Endometrium (tissue), 2 donors: ENCODE measurements around the gene SPEM3.

ENCODE experiments used
- FAIRE-seq: peaks from 2 replicates; lab custom pipeline; 2012; peaks lifted over from hg19 to GRCh38; lab: Jason Lieb, UNC
- donor health status: control.
- donor health status: control.

SPEM3 gene

DNA sequence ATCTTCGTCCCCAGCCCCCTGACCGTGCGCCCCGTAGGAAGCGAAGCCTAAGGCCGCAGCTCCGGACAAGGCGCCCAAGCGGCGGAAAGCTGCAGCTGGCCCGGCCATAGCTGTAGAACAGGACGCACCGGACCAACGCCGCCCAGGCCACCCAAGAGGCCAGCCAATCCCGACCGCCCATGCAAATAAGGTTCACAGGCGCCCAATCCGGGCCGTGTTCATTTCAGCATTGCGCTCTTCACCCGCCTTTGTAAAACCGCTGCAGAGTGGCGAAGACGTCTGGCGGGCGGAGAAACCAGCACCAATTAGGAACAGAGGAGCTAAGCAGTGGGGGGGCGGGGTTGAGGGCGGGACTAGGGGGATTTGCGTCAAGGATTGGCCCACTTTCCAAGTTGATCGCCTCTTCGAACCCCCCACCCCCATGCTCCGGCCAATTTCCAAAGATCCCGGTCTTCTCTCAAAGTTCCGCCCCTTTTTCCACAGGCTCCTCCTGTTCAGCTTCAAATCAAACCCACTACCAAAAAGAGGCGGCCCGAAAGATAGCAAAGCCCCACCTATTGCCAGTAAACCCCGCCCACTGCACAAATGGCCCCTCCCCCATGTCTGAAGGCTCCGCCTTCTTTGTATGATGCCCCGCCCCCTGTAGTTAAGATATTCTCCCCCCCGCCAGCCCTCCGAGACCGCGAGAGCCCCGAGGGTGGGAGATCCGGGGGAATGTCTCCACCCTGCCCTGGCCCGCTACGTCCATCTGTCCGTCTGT is 24.5 kb upstream of the SPEM3 start, which contains the start of gene TMEM256:
Gene TMEM256, minus strand, starts transcription at position 121 of the 760 bp plus-strand sequence. Its CDS starts 13 bp downstream, at position 108.
- peak; percentile 98 for FAIRE-seq

GRCh38 chr17:7404737-7405349 is 23.8 kb upstream of the SPEM3 start:
- FAIRE-seq, result no peak

GRCh38 chr17:7405350-7406234 is 23.1 kb upstream of the SPEM3 start:
- FAIRE-seq, result no peak

- no peak for FAIRE-seq
These were observed 22.3 kb upstream of the SPEM3 start for GRCh38 chr17:7406235-7406825.

DNA sequence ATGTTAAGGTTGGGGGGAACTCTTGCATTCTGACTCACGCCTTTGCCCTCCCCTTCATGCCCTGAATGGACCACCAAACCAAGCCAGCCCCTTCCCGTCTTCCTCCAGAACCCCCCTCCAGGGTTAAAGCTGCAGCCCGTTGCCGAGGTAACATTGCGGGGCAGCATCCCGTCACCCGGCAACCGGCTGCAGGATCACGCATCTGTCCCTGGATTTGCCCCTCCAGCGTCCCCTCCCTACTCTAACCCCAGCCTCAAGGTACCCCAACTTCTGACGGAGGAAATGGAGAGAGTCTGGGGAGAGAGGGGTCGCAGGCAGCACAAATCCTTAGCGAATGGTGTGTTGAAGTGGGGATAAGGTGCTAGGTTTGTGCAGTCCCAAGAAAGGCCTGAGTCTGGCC is 21.6 kb upstream of the SPEM3 start:
- FAIRE-seq, result no peak

GRCh38 chr17:7407485-7408251 is 21.0 kb upstream of the SPEM3 start, which contains the start of gene NLGN2:
TSS of gene NLGN2 (plus strand) at chr17:7407845. CDS start at chr17:7408256, 411 bp downstream.
- no peak for FAIRE-seq

DNA sequence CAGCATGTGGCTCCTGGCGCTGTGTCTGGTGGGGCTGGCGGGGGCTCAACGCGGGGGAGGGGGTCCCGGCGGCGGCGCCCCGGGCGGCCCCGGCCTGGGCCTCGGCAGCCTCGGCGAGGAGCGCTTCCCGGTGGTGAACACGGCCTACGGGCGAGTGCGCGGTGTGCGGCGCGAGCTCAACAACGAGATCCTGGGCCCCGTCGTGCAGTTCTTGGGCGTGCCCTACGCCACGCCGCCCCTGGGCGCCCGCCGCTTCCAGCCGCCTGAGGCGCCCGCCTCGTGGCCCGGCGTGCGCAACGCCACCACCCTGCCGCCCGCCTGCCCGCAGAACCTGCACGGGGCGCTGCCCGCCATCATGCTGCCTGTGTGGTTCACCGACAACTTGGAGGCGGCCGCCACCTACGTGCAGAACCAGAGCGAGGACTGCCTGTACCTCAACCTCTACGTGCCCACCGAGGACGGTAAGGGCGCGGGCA is 20.4 kb upstream of the SPEM3 start:
- FAIRE-seq, result no peak

GRCh38 chr17:7408863-7409262 is 19.8 kb upstream of the SPEM3 start:
- FAIRE-seq, result no peak

DNA sequence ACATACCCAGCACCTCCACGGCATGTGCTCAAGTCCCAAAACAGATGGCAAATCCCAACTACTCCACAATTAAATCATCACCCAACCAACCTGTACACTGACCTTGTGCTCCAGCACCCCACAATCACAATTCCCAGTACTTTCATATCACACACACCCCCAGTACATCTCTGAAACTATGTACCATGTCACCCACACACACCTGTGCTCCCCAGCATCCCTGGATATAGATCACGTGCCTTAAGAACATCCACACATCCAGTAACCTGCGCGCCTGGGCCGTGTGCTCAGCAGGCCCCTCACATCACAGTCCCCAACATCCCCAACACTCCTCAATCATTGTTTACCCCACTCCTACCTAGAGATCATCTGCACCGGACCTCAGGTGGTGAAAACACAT is 18.9 kb upstream of the SPEM3 start:
- FAIRE-seq, result no peak

DNA sequence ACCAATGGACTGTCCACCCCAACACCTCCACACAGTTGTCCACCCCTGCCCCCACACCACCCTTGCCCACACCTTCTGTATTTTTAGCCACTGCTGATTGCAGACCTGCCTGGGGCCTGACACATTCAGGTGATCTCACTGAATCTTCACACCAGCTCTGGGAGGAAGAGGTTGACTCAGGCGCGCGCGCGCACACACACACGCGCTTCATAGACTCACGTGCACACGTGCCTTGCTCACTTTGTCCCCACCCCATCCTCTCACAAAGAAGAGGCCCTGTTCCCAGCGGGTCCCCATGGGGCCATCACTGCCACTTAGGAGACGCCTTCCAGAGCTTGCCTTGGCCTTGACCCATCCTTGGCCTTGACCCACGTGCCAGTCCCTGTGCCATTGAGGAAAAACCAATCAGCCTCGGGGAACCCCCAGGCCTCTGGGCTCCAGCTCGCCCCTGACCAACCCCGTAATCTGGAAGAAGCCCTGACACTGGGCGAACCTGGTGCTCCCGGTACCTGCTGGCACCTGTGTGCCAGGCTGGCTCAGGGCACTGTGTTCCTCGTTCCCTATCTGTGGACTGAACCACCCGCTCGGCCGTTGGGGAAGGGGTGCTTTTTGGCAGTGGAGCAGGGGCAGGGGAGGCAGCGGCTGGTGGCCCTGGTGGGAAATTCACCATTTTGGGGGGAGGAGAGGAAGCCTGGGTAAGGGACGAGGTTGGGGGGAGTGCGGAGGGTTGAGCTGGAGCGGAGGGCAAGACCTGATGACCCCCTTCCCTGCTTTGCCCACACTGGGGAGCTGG is 17.8 kb upstream of the SPEM3 start:
- no peak for FAIRE-seq

- FAIRE-seq, result no peak
These were observed 17.3 kb upstream of the SPEM3 start for GRCh38 chr17:7411427-7411750.

DNA sequence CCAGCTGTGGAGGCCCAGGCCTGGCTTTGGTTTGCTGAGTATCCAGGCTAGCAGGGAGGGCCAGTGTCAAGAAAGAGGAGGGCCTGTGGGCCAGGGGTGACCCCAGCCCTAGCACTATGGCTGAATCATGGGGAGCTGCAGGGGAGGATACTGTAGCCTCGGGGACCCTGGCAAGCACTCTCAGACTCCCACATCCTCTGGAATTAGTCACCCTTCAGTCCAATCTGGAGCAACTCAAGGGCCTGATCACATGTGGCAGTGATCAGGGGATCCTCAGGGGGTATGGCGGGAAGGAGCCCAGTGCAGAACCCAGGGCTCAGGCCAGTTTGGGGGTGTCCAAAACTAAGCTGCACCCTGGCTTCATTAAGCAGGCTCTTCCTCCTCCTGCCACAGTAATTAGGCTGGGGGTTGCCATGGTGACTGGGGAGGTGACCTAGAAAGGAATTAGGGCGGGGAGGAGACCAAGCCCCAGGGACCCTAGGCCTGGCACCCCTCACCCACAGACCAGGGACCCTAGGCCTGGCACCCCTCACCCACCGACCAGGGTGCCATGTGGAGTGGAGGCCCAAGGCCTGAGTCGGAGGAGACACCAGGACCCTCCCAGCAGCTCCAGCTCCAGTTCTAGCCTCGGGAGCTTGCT is 15.2 kb upstream of the SPEM3 start:
- no peak for FAIRE-seq

DNA sequence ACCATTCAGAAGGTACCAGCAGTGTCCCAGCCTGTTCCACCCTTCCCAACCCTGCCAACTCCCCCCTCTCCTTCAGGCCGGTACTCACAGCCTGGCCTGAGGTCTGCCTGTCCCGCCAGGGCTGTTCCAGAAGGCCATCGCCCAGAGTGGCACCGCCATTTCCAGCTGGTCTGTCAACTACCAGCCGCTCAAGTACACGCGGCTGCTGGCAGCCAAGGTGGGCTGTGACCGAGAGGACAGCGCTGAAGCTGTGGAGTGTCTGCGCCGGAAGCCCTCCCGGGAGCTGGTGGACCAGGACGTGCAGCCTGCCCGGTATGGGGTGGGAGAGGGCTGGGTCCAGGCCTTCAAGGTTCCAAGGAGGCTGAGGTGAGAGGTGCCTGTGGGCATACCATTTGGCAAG is 13.8 kb upstream of the SPEM3 start:
- no peak for FAIRE-seq

DNA sequence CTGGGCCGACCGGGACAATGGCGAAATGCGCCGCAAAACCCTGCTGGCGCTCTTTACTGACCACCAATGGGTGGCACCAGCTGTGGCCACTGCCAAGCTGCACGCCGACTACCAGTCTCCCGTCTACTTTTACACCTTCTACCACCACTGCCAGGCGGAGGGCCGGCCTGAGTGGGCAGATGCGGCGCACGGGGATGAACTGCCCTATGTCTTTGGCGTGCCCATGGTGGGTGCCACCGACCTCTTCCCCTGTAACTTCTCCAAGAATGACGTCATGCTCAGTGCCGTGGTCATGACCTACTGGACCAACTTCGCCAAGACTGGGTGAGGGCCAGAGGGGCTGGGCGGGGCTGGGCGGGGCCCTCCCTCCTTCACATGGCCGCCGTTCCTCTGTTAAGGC is 12.9 kb upstream of the SPEM3 start:
- no peak for FAIRE-seq

DNA sequence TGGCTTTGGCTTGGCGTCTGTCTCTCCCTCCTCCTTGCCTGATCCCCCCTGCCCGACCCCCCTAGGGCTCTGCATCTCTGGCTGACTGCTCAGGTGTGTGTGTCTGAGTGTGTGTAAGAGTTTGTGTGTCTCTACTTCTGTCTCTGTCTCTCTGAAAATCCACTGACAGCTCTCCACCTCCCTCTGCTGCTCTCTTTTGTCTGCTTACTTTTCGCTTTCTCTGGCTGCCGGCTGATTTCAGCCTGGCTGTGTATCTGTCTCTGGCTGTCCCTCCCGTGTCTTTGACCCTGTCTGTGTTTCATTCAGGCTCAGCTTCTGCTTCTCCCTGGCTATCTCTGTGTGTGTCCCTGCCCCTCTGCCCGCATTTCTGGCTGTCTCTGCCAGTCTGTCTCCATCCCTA is 12.3 kb upstream of the SPEM3 start:
- no peak for FAIRE-seq

DNA sequence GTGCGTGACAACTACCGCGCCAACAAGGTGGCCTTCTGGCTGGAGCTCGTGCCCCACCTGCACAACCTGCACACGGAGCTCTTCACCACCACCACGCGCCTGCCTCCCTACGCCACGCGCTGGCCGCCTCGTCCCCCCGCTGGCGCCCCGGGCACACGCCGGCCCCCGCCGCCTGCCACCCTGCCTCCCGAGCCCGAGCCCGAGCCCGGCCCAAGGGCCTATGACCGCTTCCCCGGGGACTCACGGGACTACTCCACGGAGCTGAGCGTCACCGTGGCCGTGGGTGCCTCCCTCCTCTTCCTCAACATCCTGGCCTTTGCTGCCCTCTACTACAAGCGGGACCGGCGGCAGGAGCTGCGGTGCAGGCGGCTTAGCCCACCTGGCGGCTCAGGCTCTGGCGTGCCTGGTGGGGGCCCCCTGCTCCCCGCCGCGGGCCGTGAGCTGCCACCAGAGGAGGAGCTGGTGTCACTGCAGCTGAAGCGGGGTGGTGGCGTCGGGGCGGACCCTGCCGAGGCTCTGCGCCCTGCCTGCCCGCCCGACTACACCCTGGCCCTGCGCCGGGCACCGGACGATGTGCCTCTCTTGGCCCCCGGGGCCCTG is 11.5 kb upstream of the SPEM3 start:
- no peak for FAIRE-seq

DNA sequence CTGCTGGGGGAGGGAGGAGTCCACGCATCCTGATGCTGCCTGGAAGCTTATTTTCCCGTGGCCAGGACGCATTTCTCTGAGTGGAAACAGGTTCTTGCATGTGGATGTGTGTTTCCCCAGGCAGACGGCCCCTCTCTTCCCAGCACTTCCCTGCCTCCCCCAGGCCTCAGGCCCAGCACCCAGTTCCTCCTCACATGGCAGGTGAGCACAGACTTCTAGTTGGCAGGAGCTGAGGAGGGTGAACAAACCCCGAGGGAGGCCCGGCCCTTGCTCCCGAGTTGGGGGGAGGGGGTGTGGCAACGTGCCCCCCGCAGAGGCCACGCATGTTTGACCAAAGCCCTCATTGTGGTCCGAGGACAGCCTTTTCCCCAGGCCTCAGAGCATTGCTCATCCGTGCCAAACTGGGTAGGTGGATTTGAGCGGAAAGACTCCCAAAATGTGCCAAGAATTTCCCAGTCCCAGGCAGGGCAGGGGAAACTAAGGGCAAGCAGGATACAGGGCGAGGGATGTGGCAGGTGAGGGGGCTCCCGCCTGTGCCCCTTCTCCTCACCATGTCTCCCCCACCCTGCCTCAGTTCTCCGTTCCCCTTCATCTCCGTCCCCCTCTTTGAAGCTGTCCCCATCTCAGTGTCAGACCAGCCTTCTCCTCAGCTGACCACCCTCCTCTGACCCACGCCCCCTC is 10.0 kb upstream of the SPEM3 start:
- FAIRE-seq, result no peak

- FAIRE-seq, result no peak
These were observed 8.6 kb upstream of the SPEM3 start, which contains the start of gene SPEM1 for GRCh38 chr17:7419819-7420610. TSS of gene SPEM1 (plus strand) at chr17:7420324. CDS start at chr17:7420385, 61 bp downstream.
